ENCODE measurements around the gene RPTOR. TPM values are rescaled to one million over a fixed set of nuclear protein-coding genes. Genes with fewer than 3 reads are reported as not detected.

RPTOR gene
- total RNA-seq, 4 donors from 2014 or later, result 47.6 to 56.9 (median 55.4) TPM

GRCh38 chr17:80754846-80755245, 210.2 kb downstream of the RPTOR start:
- no peak for TF ChIP-seq CTCF (IDR thresholded peaks at IDR 0.05 in 4 of 5, conservative IDR thresholded peaks at IDR 0.05 in 1 of 5)
- TF ChIP-seq POLR2A (IDR thresholded peaks at IDR 0.05), result no peak
- peaks cover 21 to 39% of the 10 kb centered on the region in 2 donors for H3K4me1 ChIP-seq
- no peak overlapping the region for H3K27ac ChIP-seq
- ATAC-seq (no peak), DNase-seq (no peak)
- intact Hi-C loops (cut with DNase I; ENCODE audit: low total_unique reads), result no loop called here
- H3K9me3 ChIP-seq, result no peaks in the 10 kb centered on the region
- in situ Hi-C loops (cut with MboI; ENCODE audit: low sequenced_read_pairs in 4 of 4), result no loop called here
- H3K36me3 ChIP-seq, result peaks cover 0 to 13% of the 10 kb centered on the region in 2 donors
- H3K27me3 ChIP-seq, result no peaks in the 10 kb centered on the region
- no peak overlapping the region for H3K4me3 ChIP-seq

- H3K4me1 ChIP-seq, result peaks cover 12 to 30% of the 10 kb centered on the region in 2 donors
Observed at GRCh38 chr17:80755650-80756405, 211.2 kb downstream of the RPTOR start.

GRCh38 chr17:80758481-80759376, 214.1 kb downstream of the RPTOR start:
- Histone ChIP-seq H3K4me1 (peaks cover 0 to 15% of the 10 kb centered on the region in 2 donors), H3K36me3 (peaks cover 0 to 13% of the 10 kb centered on the region in 2 donors), H3K27ac (peak overlapping the region; percentile 47 to 64 (median 50)), H3K27me3 (no peaks in the 10 kb centered on the region), H3K9me3 (no peaks in the 10 kb centered on the region), H3K4me3 (no peak overlapping the region)
- peak in 1 of 2 donors; percentile 15 for ATAC-seq
- in situ Hi-C loops (cut with MboI; ENCODE audit: low sequenced_read_pairs in 4 of 4) (no loop called here), intact Hi-C loops (cut with DNase I; ENCODE audit: low total_unique reads) (no loop called here)
- TF ChIP-seq POLR2A (IDR thresholded peaks at IDR 0.05) (no peak), CTCF (IDR thresholded peaks at IDR 0.05 in 4 of 5, conservative IDR thresholded peaks at IDR 0.05 in 1 of 5) (no peak)
- no peak for DNase-seq

More at GRCh38 chr17:80755650-80756405, 211.2 kb downstream of the RPTOR start:
- in situ Hi-C loops (cut with MboI; ENCODE audit: low sequenced_read_pairs in 4 of 4), result no loop called here
- intact Hi-C loops (cut with DNase I; ENCODE audit: low total_unique reads), result no loop called here
- DNase-seq, result no peak
- no peak overlapping the region for H3K27ac ChIP-seq
- H3K9me3 ChIP-seq, result no peaks in the 10 kb centered on the region
- peaks cover 0 to 13% of the 10 kb centered on the region in 2 donors for H3K36me3 ChIP-seq
- ATAC-seq, result no peak
- H3K4me3 ChIP-seq, result no peak overlapping the region
- TF ChIP-seq CTCF (IDR thresholded peaks at IDR 0.05 in 4 of 5, conservative IDR thresholded peaks at IDR 0.05 in 1 of 5), result no peak
- no peak for TF ChIP-seq POLR2A (IDR thresholded peaks at IDR 0.05)
- no peaks in the 10 kb centered on the region for H3K27me3 ChIP-seq

GRCh38 chr17:80759377-80759673, 214.7 kb downstream of the RPTOR start:
- TF ChIP-seq POLR2A (IDR thresholded peaks at IDR 0.05), result no peak
- no peak for TF ChIP-seq CTCF (IDR thresholded peaks at IDR 0.05 in 4 of 5, conservative IDR thresholded peaks at IDR 0.05 in 1 of 5)
- in situ Hi-C loops (cut with MboI; ENCODE audit: low sequenced_read_pairs in 4 of 4) (no loop called here), intact Hi-C loops (cut with DNase I; ENCODE audit: low total_unique reads) (no loop called here)
- no peaks in the 10 kb centered on the region for H3K9me3 ChIP-seq
- peaks cover 0 to 9% of the 10 kb centered on the region in 2 donors for H3K36me3 ChIP-seq
- peaks cover 0 to 15% of the 10 kb centered on the region in 2 donors for H3K4me1 ChIP-seq
- no peaks in the 10 kb centered on the region for H3K27me3 ChIP-seq
- H3K27ac ChIP-seq, result peak overlapping the region; percentile 47 to 64 (median 50)
- no peak for DNase-seq
- no peak overlapping the region for H3K4me3 ChIP-seq
- ATAC-seq, result no peak

Measured in gastrocnemius medialis (tissue), 4 donors.